PFSK-1 (cell line): ENCODE data around the gene GSTO1.

Experiments
- SIN3A ChIP-seq: IDR thresholded peaks from 2 replicates; pipeline ENCODE4 v1.6.1; 2012; ENCODE audit warnings: mild to moderate bottlenecking, low read length, moderate library complexity, borderline replicate concordance; ENCODE audit not compliant: insufficient read depth
- TAF1 ChIP-seq: IDR thresholded peaks from 2 replicates; pipeline ENCODE4 v1.6.1; 2012; ENCODE audit warnings: low read length, control low read depth, borderline replicate concordance; ENCODE audit not compliant: insufficient read depth

DNA sequence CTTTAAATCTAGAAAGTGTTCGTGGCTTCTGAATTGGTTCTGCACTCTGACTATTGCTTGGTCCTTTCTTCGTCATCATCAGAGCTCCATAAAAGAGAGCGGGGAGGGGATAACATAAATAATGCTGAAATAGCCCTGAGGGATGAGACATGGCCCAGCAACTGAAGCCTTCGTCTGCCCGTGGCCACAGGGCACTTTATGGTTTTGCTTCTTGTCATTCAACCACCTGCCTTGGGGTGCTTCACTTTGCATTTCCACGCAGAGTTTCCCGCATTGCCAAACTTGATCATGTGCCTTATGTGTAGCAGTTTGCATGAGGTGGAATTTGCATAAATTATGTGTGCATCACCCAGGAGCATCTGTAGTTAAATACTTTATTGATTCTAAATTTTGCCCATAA is 30.2 kb downstream of the GSTO1 start:
- TF ChIP-seq TAF1: no peak
- TF ChIP-seq SIN3A: no peak
